PC-9 (cell line): ENCODE results near the gene LCTL.

Source experiments
- CTCF ChIP-seq: fragments of 200-600 bp; sonication (generic); conservative IDR thresholded peaks from 2 replicates; pipeline ENCODE4 v1.6.1; 2017; ENCODE audit warnings: mixed run types, antibody characterized with exemption, mild to moderate bottlenecking, moderate library complexity
- EZH2 ChIP-seq: fragments of 200-600 bp; sonication (generic); IDR thresholded peaks from 2 replicates; pipeline ENCODE4 v1.8.0; 2017; ENCODE audit warnings: antibody characterized with exemption, low read depth

- TF ChIP-seq CTCF (no peak), EZH2 (no peak)
These were observed 4.5 kb upstream of the LCTL start for GRCh38 chr15:66570327-66570726.
